ENCODE results near the gene PLXNB3.
"Not testable (repeated sequence)": the region's sequence is repeated elsewhere in the genome, so short reads cannot be mapped to it uniquely, and the experiment has no call there.

PLXNB3 gene

DNA sequence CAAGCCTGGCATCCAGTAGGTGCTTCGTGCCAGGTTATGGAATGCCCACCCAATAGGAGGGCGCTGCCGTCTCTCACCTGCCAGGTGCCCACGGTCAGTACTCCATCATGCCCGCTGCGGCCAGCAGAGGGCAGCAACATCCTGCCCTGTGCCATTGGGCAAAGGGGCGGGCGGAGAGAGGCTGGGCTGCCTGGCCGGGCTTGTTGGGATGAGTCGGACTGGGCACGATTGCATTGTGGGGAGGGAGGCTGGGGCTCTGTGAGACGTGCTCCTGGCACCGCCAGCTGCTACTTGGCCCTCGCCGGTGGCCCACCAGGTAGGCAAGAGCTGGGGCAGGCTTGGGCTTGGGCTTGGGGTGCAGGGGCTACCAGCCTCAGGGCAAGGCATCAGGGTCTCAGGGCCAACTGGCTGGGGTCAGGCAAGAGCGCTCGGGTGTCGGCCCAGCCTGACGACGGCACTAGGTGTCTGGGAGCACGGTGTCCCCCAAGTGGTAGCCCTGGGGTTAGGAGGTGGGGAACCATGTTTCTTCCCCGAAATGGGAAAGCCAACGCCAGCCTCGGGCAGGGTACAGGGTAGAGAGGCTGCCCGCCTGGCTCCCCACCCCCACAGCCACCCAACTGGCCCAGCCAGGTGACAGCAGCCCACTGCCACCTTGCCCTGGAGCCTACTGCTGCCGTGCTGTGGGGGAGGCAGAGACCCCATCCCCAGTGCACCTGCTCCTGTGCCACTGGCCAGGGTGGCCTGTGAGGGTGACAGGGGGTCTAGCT lies at the start of gene PLXNB3:
PLXNB3 (plus strand) TSS at position 261 of the 767 bp plus-strand sequence. CDS start 1,287 bp downstream, outside the sequence.
- FAIRE-seq (peak; percentile 75), DNase-seq (ENCODE audit: insufficient read length, low spot score) (peak; percentile 70)

GRCh38 chrX:153714256-153714655 lies 49.8 kb upstream of the PLXNB3 start:
- no peak for DNase-seq (ENCODE audit: insufficient read length, low spot score)
- FAIRE-seq = no peak

DNA sequence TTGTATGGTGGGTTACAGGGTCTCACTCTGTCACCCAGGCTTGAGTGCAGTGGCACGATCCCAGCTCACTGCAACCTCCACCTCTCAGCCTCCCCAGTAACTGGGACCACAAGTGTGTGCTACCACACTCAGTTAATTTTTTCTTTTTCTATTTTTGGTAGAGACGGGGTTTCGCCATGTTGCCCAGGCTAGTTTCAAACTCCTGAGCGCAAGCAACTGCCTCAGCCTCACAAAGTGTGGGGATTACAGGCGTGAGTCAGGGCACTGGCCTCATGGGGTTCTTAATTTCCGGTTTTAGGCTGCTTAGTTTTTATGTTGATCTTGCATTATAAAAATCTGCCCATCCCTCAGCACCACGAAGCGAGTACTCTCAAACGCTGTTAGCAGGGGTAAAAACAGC lies 46.6 kb upstream of the PLXNB3 start:
- DNase-seq (ENCODE audit: insufficient read length, low spot score) (no peak), FAIRE-seq (no peak)

- FAIRE-seq = no peak
- DNase-seq (ENCODE audit: insufficient read length, low spot score) = no peak
These were observed 44.8 kb upstream of the PLXNB3 start for GRCh38 chrX:153719238-153719637.

- no peak for FAIRE-seq
These were observed 44.3 kb upstream of the PLXNB3 start for GRCh38 chrX:153719701-153720100.

GRCh38 chrX:153722704-153723350 lies 41.2 kb upstream of the PLXNB3 start:
- FAIRE-seq = peak; percentile 66
- no peak for DNase-seq (ENCODE audit: insufficient read length, low spot score)

More at GRCh38 chrX:153719701-153720100, 44.3 kb upstream of the PLXNB3 start:
- no peak for DNase-seq (ENCODE audit: insufficient read length, low spot score)

DNA sequence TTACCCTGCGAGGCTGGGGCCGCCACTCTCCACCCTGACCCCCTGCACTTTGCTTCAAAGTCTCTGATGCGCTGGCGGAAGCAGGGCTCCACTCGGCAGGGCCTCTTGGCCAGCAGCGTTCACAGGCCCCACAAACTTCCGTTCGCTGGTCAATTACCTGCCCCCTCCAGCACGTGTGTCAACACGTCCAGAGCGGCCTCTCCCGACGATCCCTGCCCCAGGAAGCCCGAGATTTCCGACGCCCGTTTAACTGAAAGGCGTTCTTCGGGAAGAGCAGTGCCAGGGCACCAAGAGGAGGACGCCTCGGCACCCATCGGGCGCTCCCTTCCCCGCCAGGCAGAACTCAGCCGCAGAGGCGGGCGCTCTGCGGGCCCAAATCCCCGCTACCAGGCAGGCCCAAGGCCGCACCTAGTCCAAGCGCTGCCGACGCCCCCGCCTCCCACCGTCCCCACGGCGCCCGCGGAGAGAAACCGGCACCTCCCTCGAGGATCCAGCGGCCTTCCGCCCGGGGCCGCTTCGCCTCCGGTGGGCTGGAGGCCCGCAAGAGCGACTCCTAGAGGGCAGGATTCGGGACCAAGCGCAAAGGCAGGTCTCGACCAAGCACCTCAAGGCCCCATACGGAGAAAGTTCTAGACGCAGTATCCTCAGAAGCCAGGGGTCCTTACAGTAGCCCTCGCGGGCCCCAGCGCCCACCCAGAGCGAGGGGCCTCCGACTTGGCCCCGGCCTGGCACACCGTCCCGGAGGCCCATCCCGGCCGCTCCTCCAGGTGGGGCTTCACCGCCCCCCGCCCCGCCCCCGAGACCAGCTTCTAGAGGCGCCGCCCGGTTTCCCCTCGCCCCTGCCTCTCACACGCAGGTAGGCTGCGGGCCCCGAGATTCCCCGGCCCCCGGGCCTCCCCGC lies 40.4 kb upstream of the PLXNB3 start:
- DNase-seq (ENCODE audit: insufficient read length, low spot score) = no peak

GRCh38 chrX:153724252-153725038 lies 39.6 kb upstream of the PLXNB3 start, which contains the start of the genes ABCD1 and BCAP31:
Gene ABCD1 (plus strand): TSS chrX:153724856. CDS start chrX:153725267, 411 bp downstream.
Gene BCAP31 (minus strand): TSS chrX:153724387. CDS start chrX:153723244, 1,143 bp downstream.
- peak; percentile 69 for DNase-seq (ENCODE audit: insufficient read length, low spot score)
- FAIRE-seq = peak; percentile 86

More for the DNA sequence above, 40.4 kb upstream of the PLXNB3 start:
- peak; percentile 80 for FAIRE-seq

DNA sequence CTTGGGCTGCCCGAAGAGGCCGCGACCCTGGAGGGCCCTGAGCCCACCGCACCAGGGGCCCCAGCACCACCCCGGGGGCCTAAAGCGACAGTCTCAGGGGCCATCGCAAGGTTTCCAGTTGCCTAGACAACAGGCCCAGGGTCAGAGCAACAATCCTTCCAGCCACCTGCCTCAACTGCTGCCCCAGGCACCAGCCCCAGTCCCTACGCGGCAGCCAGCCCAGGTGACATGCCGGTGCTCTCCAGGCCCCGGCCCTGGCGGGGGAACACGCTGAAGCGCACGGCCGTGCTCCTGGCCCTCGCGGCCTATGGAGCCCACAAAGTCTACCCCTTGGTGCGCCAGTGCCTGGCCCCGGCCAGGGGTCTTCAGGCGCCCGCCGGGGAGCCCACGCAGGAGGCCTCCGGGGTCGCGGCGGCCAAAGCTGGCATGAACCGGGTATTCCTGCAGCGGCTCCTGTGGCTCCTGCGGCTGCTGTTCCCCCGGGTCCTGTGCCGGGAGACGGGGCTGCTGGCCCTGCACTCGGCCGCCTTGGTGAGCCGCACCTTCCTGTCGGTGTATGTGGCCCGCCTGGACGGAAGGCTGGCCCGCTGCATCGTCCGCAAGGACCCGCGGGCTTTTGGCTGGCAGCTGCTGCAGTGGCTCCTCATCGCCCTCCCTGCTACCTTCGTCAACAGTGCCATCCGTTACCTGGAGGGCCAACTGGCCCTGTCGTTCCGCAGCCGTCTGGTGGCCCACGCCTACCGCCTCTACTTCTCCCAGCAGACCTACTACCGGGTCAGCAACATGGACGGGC lies 38.8 kb upstream of the PLXNB3 start:
- FAIRE-seq = no peak

GRCh38 chrX:153725832-153726285 lies 38.2 kb upstream of the PLXNB3 start:
- FAIRE-seq = no peak
- DNase-seq (ENCODE audit: insufficient read length, low spot score) = no peak

More for the DNA sequence above, 38.8 kb upstream of the PLXNB3 start:
- no peak for DNase-seq (ENCODE audit: insufficient read length, low spot score)

DNA sequence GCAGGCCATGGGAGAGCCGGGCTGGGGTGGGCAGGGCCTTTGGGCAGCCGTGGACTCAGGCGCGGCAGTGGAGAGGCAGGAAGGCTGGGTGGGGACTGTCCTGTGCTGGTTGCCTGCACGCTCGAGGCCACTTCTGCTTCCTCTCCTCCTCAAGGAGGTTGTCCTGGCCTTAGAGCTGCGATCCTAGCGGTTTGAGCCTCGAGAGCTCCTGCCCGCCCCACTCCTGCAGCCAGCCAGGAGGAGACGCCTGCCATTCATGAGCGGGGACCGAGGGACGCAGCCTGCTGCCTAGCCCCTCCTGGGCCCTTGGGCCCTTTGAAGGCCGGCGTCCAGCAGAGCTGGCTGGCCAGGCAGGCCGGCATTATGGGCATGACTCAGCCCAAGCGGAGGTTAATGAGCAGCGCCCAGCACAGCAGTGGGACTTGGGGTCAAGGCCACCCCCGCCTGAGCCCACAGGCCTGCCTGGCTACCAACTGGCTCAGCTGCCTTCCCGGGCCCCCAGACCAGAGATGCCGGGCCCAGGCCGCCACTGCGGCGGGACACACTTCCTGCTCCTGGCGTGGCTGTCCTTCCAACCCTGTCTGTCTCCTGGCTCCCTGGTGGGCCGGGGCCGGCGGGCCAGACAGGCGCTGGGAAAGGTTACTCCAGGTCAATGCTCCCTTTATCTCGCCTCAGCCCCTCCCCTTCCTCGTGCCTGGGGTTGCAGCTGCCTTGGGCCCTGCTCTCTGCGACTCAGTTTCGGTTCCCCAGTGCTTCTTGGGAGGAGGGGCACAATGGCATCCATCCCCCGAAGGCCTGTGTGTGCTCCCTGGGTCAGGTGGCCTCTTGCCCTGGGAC lies 37.5 kb upstream of the PLXNB3 start:
- DNase-seq (ENCODE audit: insufficient read length, low spot score) (peak; percentile 82), FAIRE-seq (peak; percentile 100)

- DNase-seq (ENCODE audit: insufficient read length, low spot score) (no peak), FAIRE-seq (no peak)
These were observed 36.7 kb upstream of the PLXNB3 start for GRCh38 chrX:153727123-153727931.

DNA sequence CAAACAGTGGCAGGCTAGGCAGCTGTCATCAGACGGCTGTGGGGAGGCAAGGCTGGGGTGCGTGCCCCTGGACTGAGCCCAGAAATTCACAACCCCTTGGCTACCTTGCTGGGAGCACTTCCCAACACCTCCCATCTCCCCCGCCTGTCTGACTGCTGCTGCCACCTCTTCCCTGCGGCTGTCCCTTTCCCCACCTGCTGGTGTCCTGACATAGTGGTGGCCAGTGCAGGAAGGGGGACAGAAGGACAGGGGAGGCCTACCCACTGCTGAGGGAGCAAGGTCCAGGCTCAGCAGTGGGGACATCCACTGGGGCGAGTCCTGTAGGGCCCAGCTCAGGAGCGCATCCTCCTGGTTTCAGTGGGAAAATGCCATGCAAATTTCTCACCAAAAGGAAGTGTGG lies 36.0 kb upstream of the PLXNB3 start:
- no peak for DNase-seq (ENCODE audit: insufficient read length, low spot score)

DNA sequence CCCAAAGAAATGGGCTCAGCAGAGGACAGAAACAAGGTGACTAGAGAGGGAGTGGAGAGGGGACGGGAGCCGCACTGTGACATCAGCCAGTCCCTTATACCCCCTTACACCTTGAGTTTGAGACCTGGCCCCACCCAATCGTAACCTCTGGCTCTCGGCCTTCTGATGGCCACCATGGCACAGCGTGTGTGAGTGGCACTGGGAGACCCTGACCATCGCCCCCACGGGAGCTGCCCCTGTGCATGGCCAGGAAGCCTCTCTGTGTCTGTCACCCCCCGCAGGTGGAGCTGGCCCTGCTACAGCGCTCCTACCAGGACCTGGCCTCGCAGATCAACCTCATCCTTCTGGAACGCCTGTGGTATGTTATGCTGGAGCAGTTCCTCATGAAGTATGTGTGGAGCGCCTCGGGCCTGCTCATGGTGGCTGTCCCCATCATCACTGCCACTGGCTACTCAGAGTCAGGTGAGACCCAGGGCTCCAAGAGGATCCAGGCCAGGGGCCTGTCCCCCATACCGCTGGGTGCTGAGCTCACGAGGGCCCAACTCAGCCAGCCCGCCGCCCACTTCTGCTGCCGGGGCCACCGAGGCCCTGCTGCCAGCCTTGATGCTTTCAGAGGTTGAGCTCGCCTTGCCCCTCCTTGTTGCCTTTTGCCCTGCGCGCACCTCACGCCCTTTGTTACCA lies 35.0 kb upstream of the PLXNB3 start:
- no peak for FAIRE-seq
- no peak for DNase-seq (ENCODE audit: insufficient read length, low spot score)

More for the DNA sequence above, 36.0 kb upstream of the PLXNB3 start:
- no peak for FAIRE-seq

- DNase-seq (ENCODE audit: insufficient read length, low spot score); FAIRE-seq: not testable (repeated sequence)
These were observed 33.9 kb upstream of the PLXNB3 start for GRCh38 chrX:153730115-153730514.

GRCh38 chrX:153731117-153731844 lies 32.8 kb upstream of the PLXNB3 start:
- peak; percentile 69 for FAIRE-seq

More at GRCh38 chrX:153731117-153731844, 32.8 kb upstream of the PLXNB3 start:
- no peak for DNase-seq (ENCODE audit: insufficient read length, low spot score)

Data from GM19239 (cell line).